ENCODE measurements around the gene ZNHIT1.
A peak's percentile ranks its signal among the peaks of the same experiment; 100 is the strongest.
"Not testable (repeated sequence)": the region's sequence is repeated elsewhere in the genome, so short reads cannot be mapped to it uniquely, and the experiment has no call there.

Gene ZNHIT1

DNA sequence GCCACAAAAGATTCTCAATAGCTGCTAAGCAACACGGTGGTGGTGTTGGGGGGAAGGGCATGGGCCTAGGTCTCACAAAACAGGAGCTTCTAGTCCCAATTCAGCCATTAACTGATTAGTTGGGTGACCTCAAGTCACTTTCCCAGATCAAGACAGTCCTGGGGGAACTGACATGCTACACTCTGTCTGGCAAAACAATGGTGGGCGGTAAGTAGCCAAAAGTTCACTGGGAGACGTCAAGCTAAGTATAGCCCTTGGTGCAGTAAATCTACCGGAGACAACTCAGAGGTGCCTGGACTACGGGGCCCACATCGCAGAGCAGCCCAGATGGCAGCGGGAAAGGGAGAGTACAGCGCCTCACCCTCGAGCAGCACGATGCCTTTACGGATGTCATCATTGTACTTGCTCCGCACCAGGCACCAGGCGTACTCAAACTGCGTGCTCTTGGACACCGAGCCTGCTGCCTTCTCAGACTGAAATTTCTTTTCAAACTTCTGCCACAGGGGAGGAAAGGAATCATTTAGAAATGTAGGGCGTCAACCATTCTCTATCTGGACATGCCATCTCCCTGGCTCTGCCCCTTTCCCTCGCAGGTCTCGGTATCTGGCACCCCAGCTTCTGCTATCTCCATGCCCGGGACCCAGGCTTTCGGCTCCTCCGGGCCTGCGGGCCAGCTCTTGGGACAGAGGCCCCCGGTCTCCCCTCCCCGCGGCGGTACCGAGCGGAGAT, 25.8 kb downstream of the ZNHIT1 start:
- no peak for DNase-seq

DNA sequence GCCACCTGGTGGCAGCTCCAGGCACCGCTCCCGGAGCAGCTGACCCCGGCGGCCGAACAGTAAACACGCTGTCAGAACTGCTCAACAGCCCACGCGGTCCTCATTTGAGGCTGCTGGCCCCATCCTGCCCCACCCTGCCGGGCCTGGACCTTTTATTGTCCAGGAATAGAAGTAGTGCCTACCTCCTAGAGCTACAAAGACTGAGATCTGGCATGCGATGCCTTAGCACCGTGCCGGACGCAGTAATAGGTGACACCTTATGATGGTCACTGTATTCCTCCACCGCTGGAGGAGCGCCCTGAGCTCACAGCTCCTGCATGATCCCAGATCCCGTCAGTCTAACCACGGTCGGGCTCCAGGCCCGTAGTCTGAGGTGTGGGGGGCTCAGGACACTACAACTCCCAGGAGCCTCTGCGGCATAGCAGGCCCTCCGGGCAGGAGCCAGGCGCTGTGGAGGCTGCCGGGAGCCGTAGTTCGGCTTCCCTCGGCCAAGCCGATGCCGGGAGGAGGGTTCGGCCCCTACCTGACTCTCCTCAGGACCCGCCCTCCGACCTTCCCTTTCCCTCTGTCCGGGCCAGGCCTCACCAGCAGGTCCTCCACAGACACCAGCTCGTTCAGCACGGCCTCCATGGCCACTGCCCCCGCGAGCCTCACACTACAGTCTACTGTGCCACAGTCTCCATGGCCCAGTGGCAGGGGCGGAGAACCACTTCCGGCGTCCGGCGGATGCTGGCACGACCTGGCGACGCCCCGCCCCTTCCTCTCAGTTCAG, 26.6 kb downstream of the ZNHIT1 start, which contains the start of gene FIS1:
Gene FIS1 (minus strand): TSS at position 707 of the 772 bp plus-strand sequence. CDS start 77 bp downstream, at position 630.
- DNase-seq, result peak; percentile 63

DNA sequence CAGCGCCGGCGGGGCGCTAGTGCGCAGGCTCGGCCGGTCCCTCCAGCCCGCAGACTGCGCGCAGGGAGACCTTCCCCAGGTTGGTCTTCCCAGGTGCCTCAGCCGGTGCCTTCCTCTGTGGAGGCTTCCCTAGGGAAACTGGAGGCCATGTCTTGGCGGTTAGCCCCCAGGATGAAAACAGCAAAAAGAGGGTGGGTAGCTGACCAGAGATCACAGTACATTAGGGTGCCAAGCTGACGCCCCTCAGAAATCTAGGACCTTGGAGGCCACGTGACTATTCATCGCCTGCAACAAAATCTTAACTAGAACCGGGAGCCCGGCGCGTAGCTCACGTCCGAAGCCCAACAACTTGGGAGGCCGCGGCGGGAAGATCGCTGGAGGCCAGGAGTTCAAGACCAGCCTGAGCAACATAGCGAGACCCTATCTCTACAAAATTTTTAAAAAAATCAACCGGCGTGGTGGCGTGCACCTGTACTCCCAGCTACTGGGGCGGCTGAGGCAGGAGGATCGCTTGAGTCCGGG, 27.2 kb downstream of the ZNHIT1 start:
- DNase-seq, result no peak

DNA sequence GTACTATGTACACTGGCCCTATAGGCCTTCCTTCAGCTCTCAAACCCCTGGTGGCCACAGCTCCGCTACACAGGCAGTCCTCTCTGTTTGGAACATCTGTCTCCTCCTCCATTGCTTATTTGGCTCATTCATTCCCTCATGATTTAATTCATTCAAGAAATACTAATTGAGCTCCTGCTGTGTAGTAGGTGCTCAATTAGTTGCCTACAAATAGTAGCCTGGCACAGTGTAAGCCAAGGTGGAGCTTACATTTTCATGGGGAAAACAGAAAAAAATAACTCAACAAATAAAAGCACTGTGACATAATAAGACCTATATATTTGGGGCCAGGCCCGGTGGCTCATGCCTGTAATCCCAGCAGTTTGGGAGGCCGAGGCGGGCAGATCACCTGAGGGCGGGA, 30.3 kb downstream of the ZNHIT1 start:
- no peak for DNase-seq

DNA sequence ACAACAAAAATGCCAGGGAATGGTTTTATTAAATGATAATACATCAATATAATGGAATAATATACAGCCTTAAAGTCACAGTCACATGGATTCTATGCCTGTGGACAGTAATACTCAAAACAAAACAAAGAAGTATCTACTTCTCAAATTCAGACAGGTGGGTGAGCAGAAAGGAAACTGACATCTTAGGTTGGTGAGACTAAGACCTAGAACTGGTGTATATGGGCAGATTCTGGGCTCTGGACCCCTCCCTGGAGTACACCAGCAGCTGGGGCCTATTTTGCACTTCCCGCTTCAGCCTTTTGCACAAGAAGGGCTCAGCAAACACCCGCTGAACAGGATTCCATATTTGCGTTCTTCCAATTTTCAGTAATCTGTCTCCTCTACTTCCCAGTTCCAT, 32.4 kb downstream of the ZNHIT1 start:
- DNase-seq, result no peak

DNA sequence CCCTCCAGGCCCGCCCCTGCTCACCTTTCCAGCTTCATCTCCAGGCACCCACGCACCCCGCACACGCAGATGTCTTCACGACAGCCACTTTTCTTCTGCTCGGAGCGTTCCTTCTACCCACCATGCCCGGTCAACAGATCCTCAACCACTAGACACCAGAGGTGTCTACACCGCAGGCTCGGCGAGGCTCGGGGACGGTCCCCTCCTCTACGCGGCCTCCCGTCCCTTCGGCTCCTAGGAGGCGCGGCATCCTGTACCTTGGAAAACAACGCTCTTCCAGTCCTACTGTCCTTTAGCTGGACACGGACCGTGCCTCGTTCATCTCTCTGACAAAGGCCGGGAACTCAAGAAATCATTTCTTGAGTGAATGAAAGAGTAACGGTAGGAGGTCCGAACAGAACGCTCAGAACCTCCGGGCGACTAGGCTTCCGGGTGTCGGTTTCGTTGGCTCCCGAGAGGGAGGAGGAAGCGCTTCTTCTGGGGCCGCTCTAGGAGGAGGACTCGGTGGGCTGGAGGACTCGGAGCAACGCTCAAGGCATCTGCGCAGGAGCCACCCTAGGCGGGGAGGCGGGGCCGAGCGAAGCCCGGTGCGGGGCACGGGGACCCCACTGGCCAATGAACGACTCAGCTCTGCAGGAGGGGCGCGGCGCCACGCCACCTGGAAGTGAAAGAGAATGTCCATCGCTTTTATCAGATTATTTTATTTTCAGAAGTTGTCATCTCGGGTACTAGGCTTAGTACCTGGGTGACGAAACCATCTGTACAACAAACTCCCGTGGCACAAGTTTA, 34.1 kb downstream of the ZNHIT1 start:
- DNase-seq, result peak; percentile 85

DNA sequence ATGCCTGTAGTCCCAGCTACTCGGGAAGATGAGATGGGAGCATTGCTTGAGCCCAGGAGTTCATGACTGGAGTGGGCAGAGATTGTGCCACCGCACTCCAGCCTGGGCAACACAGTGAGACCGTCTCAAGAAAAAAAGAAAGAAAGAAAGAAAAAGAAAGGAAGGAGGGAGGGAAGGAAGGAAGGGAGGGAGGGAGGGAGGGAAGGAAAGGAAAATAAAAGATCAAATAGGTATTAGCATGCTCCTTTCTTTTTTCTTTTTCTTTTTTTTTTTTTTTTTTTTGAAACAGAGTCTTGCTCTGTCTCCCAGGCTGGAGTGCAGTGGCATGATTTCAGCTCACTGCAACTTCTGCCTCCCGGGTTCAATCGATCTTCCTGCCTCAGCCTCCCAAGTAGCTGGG, 35.2 kb downstream of the ZNHIT1 start:
- DNase-seq, result not testable (repeated sequence)

DNA sequence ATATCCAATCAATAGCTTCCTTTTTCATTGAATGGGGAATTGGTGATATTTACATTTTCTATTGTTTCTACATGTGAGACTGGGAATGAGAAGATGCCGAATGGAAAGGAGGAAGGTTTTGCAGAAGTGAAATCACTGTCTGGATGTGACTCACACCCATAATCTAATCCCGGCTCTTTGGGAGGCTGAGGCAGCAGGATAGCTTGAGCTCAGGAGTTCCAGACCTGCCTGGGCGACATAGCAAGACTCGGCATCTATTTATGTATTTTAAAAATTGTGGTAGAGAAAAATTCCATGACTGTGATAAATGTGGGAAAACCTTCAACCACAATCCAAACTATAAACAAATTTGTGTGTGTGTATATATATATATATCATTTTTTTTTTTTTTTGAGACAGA, 37.8 kb downstream of the ZNHIT1 start:
- DNase-seq, result no peak

DNA sequence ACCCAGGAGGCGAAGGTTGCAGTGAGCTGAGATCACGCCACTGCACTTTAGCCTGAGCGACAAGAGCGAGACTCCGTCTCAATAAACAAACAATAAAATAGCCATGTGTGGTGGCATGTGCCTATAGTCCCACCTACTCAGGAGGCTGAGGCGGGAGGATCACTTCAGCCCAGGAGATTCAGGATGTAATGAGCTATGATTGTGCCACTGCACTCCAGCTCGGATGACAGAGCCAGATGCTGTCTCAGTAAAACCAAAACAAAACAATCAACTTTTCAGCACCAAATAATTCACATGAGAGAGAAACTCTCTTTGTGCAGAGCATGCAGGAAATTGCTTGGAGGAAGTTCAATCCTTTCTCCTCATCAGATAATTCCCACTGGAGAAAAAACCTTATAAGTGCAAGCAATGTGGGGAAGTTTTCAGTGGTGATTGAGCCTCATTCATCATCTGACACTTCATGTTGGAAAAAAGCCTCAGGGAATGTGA, 40.3 kb downstream of the ZNHIT1 start:
- no peak for DNase-seq

DNA sequence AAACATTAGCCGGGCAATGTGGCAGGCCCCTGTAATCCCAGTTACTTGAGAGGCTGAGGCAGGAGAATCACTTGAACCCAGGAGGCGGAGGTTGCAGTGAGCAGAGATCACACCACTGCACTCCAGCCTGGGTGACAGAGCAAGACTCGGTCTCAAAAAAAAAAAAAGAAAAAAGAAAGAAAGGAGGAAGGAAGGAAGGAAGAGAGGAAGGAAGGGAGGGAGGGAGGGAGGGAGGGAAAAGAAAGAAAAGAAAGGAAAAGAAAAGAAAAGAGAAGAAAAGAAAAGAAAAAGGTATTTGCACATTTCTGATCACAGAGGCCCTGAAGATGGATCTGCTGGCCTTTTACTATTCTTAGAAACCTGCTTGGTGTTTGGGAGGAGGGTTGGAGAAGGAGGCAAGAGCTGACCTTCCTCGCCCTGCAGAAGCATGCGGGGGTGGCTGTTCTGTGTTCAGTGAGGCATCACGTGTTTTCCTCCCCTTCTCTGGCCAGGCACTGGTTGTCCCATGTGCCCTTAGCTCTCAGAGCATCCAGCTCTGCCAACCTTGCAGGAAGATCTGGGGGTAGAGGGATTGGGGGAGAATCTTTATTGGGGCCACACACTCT, 46.2 kb downstream of the ZNHIT1 start:
- not testable (repeated sequence) for DNase-seq

DNA sequence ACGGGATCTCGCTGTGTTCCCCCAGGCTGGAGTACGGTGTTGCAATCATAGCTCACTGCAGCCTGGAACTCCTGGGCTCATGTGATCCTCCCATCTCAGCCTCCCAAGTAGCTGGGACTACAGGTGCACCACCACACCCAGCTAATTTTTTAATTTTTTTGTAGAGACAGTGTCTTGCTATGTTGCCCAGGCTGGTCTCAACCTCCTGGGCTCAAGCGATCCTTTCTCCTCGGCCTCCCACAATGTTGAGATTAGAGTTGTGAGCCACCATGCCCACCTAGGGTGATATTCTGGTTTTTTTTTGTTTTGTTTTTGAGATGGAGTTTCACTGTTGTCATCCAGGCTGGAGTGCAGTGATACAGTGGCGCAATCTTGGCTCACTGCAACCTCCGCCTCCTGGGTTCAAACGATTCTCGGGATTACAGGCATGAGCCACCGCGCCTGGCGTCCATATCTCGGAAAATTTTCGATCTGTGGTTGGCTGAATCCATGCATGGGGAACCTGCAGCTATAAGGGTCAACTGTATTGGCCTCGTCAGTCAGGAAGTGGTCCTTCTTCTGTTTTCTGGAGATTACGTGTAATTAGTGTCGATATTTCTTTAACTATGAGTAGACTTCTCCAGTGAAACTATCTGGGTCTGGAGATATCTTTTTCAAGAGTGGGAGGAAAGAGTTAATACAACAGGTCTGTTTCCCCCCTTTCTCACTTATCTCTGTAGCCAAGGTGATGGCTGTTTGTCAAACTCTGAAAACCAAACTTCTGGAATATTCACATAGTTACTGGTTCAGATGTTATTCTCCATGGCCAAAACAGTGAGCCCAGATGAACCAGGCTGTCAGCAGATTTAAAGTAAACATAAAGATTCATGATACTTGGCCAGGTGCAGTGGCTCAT, 47.9 kb downstream of the ZNHIT1 start:
- no peak for DNase-seq

DNA sequence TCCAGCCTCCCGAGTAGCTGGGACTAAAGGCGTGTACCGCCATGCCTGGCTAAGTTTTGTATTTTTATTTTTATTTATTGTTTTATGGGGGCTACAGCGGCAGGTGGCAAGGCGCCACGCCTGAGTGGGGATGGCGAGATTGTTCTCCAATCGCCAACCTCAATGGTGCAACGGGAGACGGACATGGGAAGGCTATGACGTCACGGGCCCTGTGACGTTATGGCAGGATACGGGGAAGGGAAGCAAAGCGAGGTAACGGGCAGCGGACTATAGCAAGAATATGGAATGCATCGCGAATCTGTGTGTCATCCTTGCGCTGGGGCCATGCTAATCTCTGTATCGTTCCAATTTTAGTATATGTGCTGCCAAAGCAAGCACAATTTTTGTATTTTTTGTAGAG, 51.7 kb downstream of the ZNHIT1 start:
- no peak for DNase-seq

DNA sequence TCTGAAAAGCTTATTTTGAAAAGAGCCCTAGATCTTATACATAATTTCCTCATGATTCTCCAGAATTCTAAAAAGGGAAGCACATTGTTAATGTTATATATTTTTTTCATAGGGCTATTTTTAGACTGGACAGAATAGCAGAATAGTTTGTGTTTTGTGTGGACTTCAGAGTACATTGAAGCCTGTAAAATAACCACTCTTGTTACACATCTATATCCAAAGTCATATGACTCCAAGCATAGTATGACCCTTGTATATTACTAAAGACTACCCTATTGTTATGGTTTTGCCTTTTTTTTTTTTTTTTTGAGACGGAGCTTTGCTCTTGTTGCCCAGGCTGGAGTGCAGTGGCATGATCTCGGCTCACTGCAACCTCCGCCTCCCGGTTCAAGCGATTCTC, 53.1 kb downstream of the ZNHIT1 start:
- DNase-seq, result no peak

DNA sequence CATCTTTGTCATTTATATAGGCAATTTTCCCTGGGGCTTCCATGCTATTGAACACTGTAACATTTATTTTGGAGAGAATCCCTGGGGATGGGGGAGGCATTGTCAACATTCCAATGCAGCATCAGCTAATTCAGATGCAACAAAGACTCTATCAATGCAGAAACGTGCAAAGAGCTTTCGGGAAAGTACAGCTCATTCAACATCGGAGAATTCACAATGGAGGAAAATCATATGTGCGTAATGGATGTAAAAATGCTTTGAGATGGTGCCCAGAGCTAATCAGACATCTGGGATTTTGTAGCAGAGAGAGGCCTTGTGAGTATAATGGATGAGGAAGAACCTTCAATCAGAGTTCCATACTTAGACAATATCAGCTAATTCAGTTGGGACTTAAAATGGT, 55.2 kb downstream of the ZNHIT1 start:
- DNase-seq, result no peak
